Activated CD8-positive, alpha-beta T cell treated with anti-CD3 and anti-CD28 coated beads, Interleukin-2, amount 10 ng/mL, durations not matched to agents 7 days and 5 days (primary cell): Measurements from ENCODE around the gene PLAGL1. TPM values are rescaled to one million over a fixed set of nuclear protein-coding genes. Genes with fewer than 3 reads are reported as not detected.

Experiments used
- ATAC-seq: fragments of 150-1000 bp; cut with Tn5 transposase; one replicate; pipeline ENCODE4 v1.10.0; 2021; ENCODE audit warnings: moderate library complexity
- CTCF ChIA-PET: fragments of 350-600 bp; sonication (Branson Sonifier 250); formaldehyde crosslinking; loops from one replicate; lab custom pipeline; 2021; ENCODE audit warnings: antibody characterized with exemption; lab: Charles Lee
- POLR2A ChIA-PET: fragments of 350-600 bp; sonication (Branson Sonifier 250); formaldehyde crosslinking; loops from one replicate; lab custom pipeline; 2021; ENCODE audit warnings: antibody characterized with exemption; lab: Charles Lee
- DNase-seq: peaks from one replicate; pipeline ENCODE4 v3.0.0-alpha.2; 2020
- H3K27ac Mint-ChIP-seq: one replicate; pipeline ENCODE4 v1.8.0; 2021; ENCODE audit warnings: mild to moderate bottlenecking, mixed read lengths
- H3K27me3 Mint-ChIP-seq: one replicate; pipeline ENCODE4 v1.8.0; 2021; ENCODE audit warnings: low read depth, mixed read lengths
- H3K36me3 Mint-ChIP-seq: one replicate; pipeline ENCODE4 v1.8.0; 2021; ENCODE audit warnings: low read depth, mixed read lengths
- H3K4me1 Mint-ChIP-seq: one replicate; pipeline ENCODE4 v1.8.0; 2021; ENCODE audit warnings: low read depth, mixed read lengths
- H3K4me3 Mint-ChIP-seq: one replicate; pipeline ENCODE4 v1.8.0; 2021; ENCODE audit warnings: mild to moderate bottlenecking, mixed read lengths
- H3K9me3 Mint-ChIP-seq: one replicate; pipeline ENCODE4 v1.8.0; 2022; ENCODE audit warnings: mixed read lengths; ENCODE audit not compliant: insufficient read depth
- total RNA-seq, 2 experiments: library from RNA; stranded (reverse); gene quantifications; one replicate each; pipeline ENCODE4 v1.2.3, GENCODE V29; 2021

Gene PLAGL1
- total RNA-seq, 2 experiments from 2014 or later, result 7.4 to 7.7 TPM

DNA sequence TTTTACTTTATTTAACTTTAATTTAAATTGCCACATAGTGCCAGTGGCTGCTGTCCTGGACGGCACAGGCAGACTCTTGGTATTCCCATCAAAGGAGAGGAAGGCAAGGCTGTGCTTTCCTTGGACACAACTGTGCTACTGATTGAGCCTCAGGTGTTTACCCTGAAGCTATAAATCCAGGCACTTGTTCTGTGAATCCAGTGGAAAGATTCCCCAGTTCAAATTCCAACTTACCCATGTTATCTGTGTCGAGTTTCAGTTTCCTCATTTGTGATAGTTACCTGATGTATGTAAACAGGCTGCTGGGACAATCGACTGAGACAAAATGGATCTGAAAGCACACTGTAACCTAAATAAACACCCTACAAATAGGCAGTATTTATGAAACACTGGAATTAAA, 57.2 kb downstream of the PLAGL1 start:
- H3K36me3 Mint-ChIP-seq, result no peaks in the 10 kb centered on the region
- CTCF ChIA-PET, result interaction anchor here (2.2 to 3.6 kb wide), 2 partner anchors 9 to 11 kb away, joined by 9 to 20 read pairs; no protein-coding TSS in a partner anchor
- DNase-seq (peak; percentile 10), ATAC-seq (no peak)
- H3K27me3 Mint-ChIP-seq, result no peaks in the 10 kb centered on the region
- no peaks in the 10 kb centered on the region for H3K4me1 Mint-ChIP-seq
- no peak overlapping the region for H3K27ac Mint-ChIP-seq
- no peaks in the 10 kb centered on the region for H3K9me3 Mint-ChIP-seq
- POLR2A ChIA-PET, result no interaction called here
- no peak overlapping the region for H3K4me3 Mint-ChIP-seq

DNA sequence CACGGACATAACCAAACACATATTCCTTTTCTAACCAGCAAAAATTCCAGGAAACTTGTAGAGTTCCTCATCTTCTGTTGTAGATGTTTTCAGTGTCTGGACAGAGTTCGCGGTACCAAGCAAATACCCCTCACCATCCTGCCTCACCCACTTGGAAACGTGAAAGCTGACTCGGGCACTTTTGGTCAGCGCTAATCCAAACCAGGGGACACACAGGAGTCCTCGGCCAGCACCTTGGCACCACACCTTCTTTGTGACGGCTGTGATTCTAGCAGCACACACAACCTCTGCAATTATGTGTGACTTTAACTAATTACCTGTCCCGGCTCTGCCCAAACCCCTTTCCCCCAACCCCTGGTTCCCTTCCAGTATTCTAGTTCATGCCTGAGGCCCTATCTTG, 58.1 kb downstream of the PLAGL1 start:
- DNase-seq (peak; percentile 18), ATAC-seq (no peak)
- ChIA-PET POLR2A (no interaction called here), CTCF (interaction anchor here (2.2 to 3.6 kb wide), 3 partner anchors 8 to 64 kb away, joined by 9 to 20 read pairs (median 9); no protein-coding TSS in a partner anchor)
- Mint-ChIP-seq H3K27ac (no peak overlapping the region), H3K27me3 (no peaks in the 10 kb centered on the region), H3K4me1 (no peaks in the 10 kb centered on the region), H3K4me3 (no peak overlapping the region), H3K9me3 (no peaks in the 10 kb centered on the region), H3K36me3 (no peaks in the 10 kb centered on the region)

DNA sequence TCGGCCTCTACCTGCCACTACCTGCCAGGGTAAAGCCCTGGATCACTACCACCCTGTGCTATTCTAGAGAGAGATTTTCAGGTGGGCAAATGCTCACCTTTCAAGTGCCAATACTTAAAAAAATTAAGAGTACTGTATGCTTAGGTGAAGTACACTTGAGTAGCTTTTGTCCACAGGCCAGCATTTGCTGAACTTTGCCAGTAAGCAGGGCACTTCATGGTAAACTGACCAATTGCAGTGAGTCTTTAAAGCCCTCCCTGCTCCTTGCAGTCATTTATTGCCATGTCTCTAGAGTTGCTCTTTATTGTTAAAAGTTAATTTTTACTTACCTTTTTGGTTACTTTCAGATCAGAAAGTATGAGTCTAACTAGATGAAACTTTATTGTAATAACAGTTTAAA, 58.5 kb downstream of the PLAGL1 start:
- ATAC-seq (no peak), DNase-seq (peak; percentile 2)
- no peak overlapping the region for H3K4me3 Mint-ChIP-seq
- no peaks in the 10 kb centered on the region for H3K4me1 Mint-ChIP-seq
- H3K9me3 Mint-ChIP-seq, result no peaks in the 10 kb centered on the region
- H3K27ac Mint-ChIP-seq, result no peak overlapping the region
- ChIA-PET POLR2A (no interaction called here), CTCF (interaction anchor here (2.8 to 3.6 kb wide), 2 partner anchors 10 to 64 kb away, joined by 9 to 20 read pairs; no protein-coding TSS in a partner anchor)
- no peaks in the 10 kb centered on the region for H3K27me3 Mint-ChIP-seq
- no peaks in the 10 kb centered on the region for H3K36me3 Mint-ChIP-seq

DNA sequence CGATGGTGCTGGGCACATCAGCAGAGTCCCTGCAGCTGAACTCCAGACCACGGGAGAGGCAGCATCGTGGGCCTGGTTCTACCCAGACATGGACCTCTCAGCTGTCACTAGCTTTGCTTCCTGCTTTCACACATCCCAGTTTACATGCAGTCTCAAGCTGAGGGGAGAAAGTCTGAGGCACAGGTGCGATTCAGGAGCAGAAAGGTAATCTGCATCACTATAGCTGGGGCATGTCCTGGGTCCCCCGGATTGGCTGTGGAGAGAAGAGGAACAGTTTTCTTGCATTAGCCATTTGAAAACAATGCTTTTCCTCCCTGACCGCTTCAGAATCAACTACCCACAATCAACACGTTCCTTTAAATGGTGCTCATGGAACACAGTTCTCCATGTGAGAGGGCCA, 59.9 kb downstream of the PLAGL1 start:
- no peaks in the 10 kb centered on the region for H3K36me3 Mint-ChIP-seq
- H3K27me3 Mint-ChIP-seq, result no peaks in the 10 kb centered on the region
- no peaks in the 10 kb centered on the region for H3K4me1 Mint-ChIP-seq
- DNase-seq (no peak), ATAC-seq (no peak)
- CTCF ChIA-PET, result interaction anchor here (0.7 to 3.6 kb wide), 3 partner anchors 8 to 65 kb away, joined by 3 to 20 read pairs (median 9); no protein-coding TSS in a partner anchor
- no peaks in the 10 kb centered on the region for H3K9me3 Mint-ChIP-seq
- POLR2A ChIA-PET, result no interaction called here
- H3K27ac Mint-ChIP-seq, result no peak overlapping the region
- no peak overlapping the region for H3K4me3 Mint-ChIP-seq

DNA sequence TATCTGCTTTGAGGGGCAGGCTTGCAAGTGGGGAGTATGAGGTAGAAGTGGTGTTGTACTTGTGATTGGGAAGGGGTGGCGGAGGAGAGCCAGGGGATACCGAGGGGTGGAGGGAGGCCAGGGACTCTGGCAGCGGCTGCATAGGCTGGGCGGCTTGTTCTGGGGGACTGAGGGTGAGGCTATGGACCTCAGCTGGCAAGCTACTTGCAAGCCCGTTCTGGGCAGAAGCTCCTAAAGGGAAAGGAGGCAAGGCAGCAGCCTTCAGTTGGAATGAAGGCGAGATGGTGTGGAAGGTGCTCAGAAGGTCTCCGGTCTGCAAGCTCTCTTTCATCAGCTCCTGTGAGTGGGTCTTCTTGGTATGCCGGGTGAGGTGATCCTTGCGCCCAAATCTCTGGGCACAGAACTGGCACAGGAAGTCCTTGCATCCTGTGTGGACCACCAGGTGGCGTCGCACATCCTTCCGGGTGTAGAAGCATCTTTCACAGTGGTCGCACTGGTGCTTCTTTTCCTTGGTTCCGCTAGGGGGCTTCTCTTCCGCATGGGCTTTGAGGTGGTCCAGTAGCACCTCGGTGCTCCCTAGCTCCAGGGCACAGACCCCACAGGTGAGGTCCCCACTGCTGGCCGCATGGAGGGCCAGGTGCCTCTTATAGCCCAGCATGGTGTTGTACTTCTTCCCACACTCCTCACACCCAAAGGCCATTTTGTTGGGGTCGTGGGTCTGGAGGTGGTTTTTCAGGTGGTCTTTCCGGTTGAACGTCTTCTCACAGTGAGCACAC, 66.0 kb downstream of the PLAGL1 start:
- POLR2A ChIA-PET, result interaction anchor here (0.6 to 1.1 kb wide), 2 partner anchors 113 to 368 kb away, joined by 3 to 4 read pairs; no protein-coding TSS in a partner anchor
- H3K4me1 Mint-ChIP-seq, result peaks cover 15% of the 10 kb centered on the region
- DNase-seq (peak; percentile 77), ATAC-seq (peak; percentile 76)
- H3K27ac Mint-ChIP-seq, result peak overlapping the region; percentile 30
- CTCF ChIA-PET, result interaction anchor here (0.7 to 10.8 kb wide), 35 partner anchors 9 to 406 kb away, joined by 3 to 161 read pairs (median 4); partner anchors contain the start of gene LTV1
- H3K9me3 Mint-ChIP-seq, result no peaks in the 10 kb centered on the region
- H3K27me3 Mint-ChIP-seq, result peaks cover 3% of the 10 kb centered on the region
- no peak overlapping the region for H3K4me3 Mint-ChIP-seq
- no peaks in the 10 kb centered on the region for H3K36me3 Mint-ChIP-seq

DNA sequence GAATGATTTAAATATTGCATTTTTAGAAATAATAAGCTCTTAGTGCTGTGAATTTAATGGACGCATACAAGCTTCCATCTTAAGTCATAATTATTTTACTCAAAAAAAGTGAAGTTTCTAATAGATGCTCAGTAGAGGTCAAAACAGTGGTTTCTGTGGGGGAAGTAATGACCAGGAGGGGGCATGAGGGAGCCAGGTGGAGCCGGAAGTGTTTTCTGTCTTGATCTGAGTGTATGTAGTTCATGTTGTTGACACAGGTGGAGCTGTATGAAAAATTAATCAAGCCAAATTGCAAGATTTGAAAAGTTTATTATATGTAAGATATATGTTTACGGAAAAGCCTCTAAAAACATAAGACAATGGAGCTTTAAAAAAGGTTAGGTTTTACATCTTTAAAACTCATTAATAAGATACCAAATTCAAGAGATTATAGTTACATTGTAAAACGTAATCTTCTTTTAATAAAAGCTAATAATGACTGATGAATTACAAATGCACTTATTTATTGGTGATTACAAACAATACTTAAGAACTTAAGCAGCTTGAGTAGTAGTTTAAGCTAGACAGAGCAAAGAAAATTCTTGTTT, 68.0 kb downstream of the PLAGL1 start:
- no peak overlapping the region for H3K4me3 Mint-ChIP-seq
- H3K4me1 Mint-ChIP-seq, result peaks cover 15% of the 10 kb centered on the region
- peaks cover 5% of the 10 kb centered on the region for H3K27me3 Mint-ChIP-seq
- ChIA-PET POLR2A (interaction anchor here (1.0 to 1.2 kb wide), 2 partner anchors 74 to 156 kb away, joined by 4 read pairs; partner anchors contain the start of gene SF3B5), CTCF (interaction anchor here (0.6 to 10.8 kb wide), 74 partner anchors 8 to 628 kb away, joined by 3 to 161 read pairs (median 4); partner anchors contain the start of genes FUCA2, LTV1, SF3B5 and ZC2HC1B)
- no peak overlapping the region for H3K27ac Mint-ChIP-seq
- DNase-seq (peak; percentile 77), ATAC-seq (peak; percentile 87)
- H3K36me3 Mint-ChIP-seq, result no peaks in the 10 kb centered on the region
- H3K9me3 Mint-ChIP-seq, result no peaks in the 10 kb centered on the region

DNA sequence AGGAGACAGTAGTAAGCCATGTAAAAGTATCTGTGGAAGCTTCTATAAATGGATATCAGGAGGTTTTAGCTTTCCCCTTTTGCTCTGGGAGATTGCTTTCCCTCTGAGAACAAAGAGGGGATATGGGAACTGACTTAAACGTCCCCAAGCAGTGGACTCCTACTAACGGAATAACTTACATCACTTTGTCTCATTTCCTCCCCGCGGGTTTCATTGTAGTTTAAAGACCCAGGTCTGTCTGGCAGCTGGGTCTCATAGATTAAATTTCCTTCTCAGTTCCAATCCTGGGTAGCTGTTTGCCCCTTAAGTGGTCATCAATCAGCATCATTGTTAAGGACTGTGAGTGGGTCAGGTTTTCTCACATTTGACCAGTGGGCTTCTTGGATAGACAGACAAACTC, 68.7 kb downstream of the PLAGL1 start:
- ATAC-seq, result no peak
- Mint-ChIP-seq H3K4me1 (peaks cover 15% of the 10 kb centered on the region), H3K4me3 (no peak overlapping the region), H3K9me3 (no peaks in the 10 kb centered on the region), H3K36me3 (no peaks in the 10 kb centered on the region), H3K27ac (no peak overlapping the region), H3K27me3 (peaks cover 5% of the 10 kb centered on the region)
- ChIA-PET POLR2A (interaction anchor here (1.0 kb wide), 1 partner anchor 156 kb away, joined by 4 read pairs; the partner anchor contains the start of gene SF3B5), CTCF (interaction anchor here (0.8 to 10.8 kb wide), 46 partner anchors 8 to 427 kb away, joined by 3 to 161 read pairs (median 6); partner anchors contain the start of genes FUCA2, LTV1, SF3B5 and ZC2HC1B)
- DNase-seq, result no peak

DNA sequence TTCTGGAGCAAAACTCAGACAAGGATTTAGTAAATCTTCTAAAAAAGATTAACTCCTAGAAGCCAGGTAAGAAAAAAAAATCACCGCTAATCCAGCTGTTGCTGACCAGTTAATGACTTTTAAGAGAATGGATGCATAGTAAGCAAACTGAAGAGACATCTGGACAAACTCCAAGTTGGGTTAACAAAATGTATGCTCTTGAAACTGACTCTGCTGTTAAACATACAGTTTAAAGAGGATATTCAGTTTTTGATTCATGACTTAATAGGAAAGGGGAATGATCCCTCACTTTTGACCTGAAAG, 70.4 kb downstream of the PLAGL1 start:
- H3K4me1 Mint-ChIP-seq, result peaks cover 15% of the 10 kb centered on the region
- no peak overlapping the region for H3K27ac Mint-ChIP-seq
- H3K27me3 Mint-ChIP-seq, result peaks cover 7% of the 10 kb centered on the region
- H3K9me3 Mint-ChIP-seq, result no peaks in the 10 kb centered on the region
- ATAC-seq, result no peak
- ChIA-PET CTCF (interaction anchor here (1.9 to 10.8 kb wide), 3 partner anchors 75 to 360 kb away, joined by 5 to 161 read pairs (median 79); no protein-coding TSS in a partner anchor), POLR2A (no interaction called here)
- H3K36me3 Mint-ChIP-seq, result no peaks in the 10 kb centered on the region
- no peak overlapping the region for H3K4me3 Mint-ChIP-seq
- DNase-seq, result no peak

DNA sequence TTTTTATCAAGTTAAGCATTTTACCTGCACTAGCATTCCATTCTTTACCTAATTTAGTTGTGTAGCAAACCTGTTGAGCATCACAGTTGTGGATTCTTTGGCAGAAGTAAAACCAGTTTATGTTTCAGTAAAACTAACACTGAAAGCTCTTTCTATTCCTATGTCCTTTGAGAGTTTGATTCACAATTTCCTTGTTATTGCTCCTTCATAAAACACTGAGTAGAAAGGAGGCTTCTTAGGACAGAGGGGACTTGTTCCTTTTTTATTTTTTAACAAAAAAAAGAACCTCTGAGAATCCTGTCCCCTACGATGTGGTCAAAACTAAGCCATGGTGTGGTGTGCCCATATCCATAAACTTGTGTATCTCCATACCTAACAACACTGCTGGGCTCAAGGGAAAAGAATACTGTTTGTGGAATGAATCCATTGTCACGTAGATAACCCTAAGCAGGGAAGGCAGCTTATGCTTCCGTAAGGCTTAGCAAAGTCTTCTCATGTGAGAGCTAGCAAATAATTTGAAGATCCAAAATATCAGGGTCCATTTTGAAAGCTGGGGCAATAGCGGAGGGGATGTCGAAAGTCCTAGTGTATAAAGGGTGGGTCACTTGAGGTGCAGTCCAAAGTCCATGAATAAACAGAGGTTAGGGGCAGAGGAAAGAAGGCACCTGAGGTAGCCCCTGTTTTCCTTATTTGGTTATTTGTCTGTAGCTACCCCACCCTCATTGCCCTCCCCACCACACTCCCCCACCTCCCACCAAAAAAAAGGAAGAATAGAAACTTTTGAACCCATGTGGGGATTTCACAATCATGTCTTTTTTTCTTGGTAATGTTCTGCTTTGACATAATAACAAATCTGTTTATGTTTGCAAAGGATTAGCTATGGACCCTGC, 71.0 kb downstream of the PLAGL1 start:
- H3K4me3 Mint-ChIP-seq, result no peak overlapping the region
- no peak for ATAC-seq
- H3K27me3 Mint-ChIP-seq, result peaks cover 7% of the 10 kb centered on the region

DNA sequence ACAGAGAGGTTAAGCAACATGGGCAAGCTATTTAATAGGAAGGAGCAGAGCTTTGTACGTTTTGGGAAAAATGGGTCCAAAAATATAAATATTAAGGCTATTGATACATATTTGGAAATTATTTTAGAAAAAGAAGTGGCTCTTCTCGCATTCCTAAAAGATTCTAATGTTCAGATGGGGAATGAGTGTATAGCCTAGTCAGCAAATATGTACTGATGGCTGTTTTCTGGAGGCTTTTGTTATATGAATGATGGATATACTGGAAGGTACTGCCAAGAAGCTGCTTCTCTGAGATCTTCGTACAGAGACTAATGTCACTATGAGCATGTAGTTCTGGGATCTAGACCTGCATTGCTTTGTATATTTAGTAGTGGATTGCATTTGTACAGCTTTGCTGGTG, 71.7 kb downstream of the PLAGL1 start:
- ChIA-PET CTCF (interaction anchor here (1.9 to 10.8 kb wide), 2 partner anchors 76 to 100 kb away, joined by 5 to 161 read pairs; no protein-coding TSS in a partner anchor), POLR2A (no interaction called here)
- ATAC-seq, result no peak
- H3K4me1 Mint-ChIP-seq, result peaks cover 6% of the 10 kb centered on the region
- H3K4me3 Mint-ChIP-seq, result no peak overlapping the region
- H3K27me3 Mint-ChIP-seq, result peaks cover 11% of the 10 kb centered on the region
- H3K9me3 Mint-ChIP-seq, result no peaks in the 10 kb centered on the region
- H3K36me3 Mint-ChIP-seq, result no peaks in the 10 kb centered on the region
- no peak for DNase-seq
- H3K27ac Mint-ChIP-seq, result no peak overlapping the region

More for the DNA sequence above, 71.0 kb downstream of the PLAGL1 start:
- Mint-ChIP-seq H3K9me3 (no peaks in the 10 kb centered on the region), H3K36me3 (no peaks in the 10 kb centered on the region), H3K27ac (no peak overlapping the region), H3K4me1 (peaks cover 10% of the 10 kb centered on the region)
- ChIA-PET CTCF (interaction anchor here (1.9 to 10.8 kb wide), 3 partner anchors 76 to 360 kb away, joined by 5 to 161 read pairs (median 79); no protein-coding TSS in a partner anchor), POLR2A (no interaction called here)
- DNase-seq, result no peak

DNA sequence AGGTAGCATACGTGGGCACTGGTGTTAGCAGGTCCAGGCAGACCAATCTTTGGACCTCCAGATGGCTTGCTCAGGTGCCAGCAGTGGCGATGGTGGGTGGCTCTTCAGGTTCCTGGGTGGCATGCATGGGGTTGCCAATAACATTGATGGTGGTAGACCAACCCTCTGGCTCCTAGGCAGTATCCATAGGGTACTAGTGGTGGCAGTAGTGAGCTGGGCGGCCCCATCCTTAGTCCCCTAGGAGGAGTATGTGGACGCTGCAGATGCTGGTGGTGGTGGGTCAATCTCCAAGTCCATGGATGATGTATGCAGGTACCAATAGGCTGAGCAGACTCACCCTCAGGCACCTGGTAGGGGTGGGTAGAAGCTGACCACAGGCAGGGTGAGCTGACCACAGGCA, 73.2 kb downstream of the PLAGL1 start:
- H3K9me3 Mint-ChIP-seq, result no peaks in the 10 kb centered on the region
- ChIA-PET CTCF (no interaction called here), POLR2A (interaction anchor here (0.6 kb wide), 1 partner anchor 18 kb away, joined by 3 read pairs; no protein-coding TSS in a partner anchor)
- DNase-seq (no peak), ATAC-seq (no peak)
- peaks cover 15% of the 10 kb centered on the region for H3K27me3 Mint-ChIP-seq
- no peak overlapping the region for H3K27ac Mint-ChIP-seq
- H3K4me1 Mint-ChIP-seq, result peaks cover 3% of the 10 kb centered on the region
- H3K36me3 Mint-ChIP-seq, result no peaks in the 10 kb centered on the region
- H3K4me3 Mint-ChIP-seq, result no peak overlapping the region
